Measurements from ENCODE around the gene DPP6.

DNA sequence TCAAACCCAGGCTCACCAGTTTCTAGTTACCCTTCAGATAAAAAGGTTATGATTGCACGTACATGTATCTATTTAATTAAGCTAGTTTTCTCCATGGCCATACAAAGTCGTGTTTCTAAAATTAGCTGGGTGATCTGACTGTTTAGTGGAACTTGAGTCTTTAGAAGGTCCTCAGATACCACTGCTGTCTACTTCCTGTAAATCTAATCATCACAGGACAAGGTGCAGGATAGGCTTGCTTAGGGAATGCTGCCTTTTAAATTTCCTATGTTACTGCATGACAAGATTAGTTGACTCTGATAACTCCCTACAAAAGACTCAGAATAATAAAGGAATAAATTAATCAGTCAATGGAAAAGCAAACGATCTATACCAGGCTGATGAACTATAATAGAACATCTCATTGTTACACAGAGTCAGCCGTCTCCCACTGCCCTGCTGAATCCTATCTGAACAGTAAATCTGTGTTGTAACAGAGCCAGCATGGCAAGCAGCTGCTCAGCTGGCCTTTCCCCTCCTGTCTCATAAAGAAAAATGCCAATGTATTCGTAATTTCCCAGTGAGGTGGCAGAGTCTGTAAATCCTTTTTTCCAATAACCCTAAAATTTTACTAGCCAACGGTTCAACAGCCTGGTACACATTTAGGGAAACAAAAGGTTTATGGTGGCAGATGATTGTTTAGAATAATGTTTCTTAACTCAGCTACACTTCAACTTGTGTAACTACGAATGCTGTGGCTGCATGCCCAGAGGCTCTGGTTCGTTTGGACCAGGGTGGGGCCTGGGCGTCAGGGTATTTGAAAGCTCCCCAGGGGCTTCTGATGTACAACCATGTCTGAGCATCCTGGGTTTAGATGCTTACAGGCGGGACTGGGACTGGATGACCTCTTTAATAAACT, 632.7 kb downstream of the DPP6 start:
- TF ChIP-seq, protein P1, sequence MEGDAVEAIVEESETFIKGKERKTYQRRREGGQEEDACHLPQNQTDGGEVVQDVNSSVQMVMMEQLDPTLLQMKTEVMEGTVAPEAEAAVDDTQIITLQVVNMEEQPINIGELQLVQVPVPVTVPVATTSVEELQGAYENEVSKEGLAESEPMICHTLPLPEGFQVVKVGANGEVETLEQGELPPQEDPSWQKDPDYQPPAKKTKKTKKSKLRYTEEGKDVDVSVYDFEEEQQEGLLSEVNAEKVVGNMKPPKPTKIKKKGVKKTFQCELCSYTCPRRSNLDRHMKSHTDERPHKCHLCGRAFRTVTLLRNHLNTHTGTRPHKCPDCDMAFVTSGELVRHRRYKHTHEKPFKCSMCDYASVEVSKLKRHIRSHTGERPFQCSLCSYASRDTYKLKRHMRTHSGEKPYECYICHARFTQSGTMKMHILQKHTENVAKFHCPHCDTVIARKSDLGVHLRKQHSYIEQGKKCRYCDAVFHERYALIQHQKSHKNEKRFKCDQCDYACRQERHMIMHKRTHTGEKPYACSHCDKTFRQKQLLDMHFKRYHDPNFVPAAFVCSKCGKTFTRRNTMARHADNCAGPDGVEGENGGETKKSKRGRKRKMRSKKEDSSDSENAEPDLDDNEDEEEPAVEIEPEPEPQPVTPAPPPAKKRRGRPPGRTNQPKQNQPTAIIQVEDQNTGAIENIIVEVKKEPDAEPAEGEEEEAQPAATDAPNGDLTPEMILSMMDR (conservative IDR thresholded peaks at IDR 0.05 in 1 of 2, IDR thresholded peaks at IDR 0.05 in 1 of 2; ENCODE audit: extremely low read depth in 1 of 2, insufficient read depth in 1 of 2, low read depth in 1 of 2, low read length in 2 of 2), result no peak
- no peak for TF ChIP-seq EZH2 (IDR thresholded peaks at IDR 0.05; ENCODE audit: borderline replicate concordance, low read length)
